Activated naive CD8-positive, alpha-beta T cell treated with anti-CD3 and anti-CD28 coated beads, Interleukin-2, amount 50 U/mL, for 24 hours (primary cell): ENCODE measurements around the gene OST4.
A peak's percentile ranks its signal among the peaks of the same experiment; 100 is the strongest.
"Not testable (repeated sequence)": the region's sequence is repeated elsewhere in the genome, so short reads cannot be mapped to it uniquely, and the experiment has no call there.

Experiments
- ATAC-seq: fragments of 150-1000 bp; cut with Tn5 transposase; one replicate; pipeline ENCODE4 v1.10.0; 2021
- DNase-seq: peaks from one replicate; pipeline ENCODE4 v3.0.0; 2021
- H3K27ac Mint-ChIP-seq: one replicate; pipeline ENCODE4 v1.8.0; 2021; ENCODE audit warnings: mild to moderate bottlenecking, mixed read lengths
- H3K27me3 Mint-ChIP-seq: one replicate; pipeline ENCODE4 v1.8.0; 2021; ENCODE audit warnings: mixed read lengths
- H3K36me3 Mint-ChIP-seq: one replicate; pipeline ENCODE4 v1.8.0; 2021; ENCODE audit warnings: low read depth, mixed read lengths
- H3K4me1 Mint-ChIP-seq: one replicate; pipeline ENCODE4 v1.8.0; 2021; ENCODE audit warnings: mixed read lengths
- H3K4me3 Mint-ChIP-seq: one replicate; pipeline ENCODE4 v1.8.0; 2021; ENCODE audit warnings: mild to moderate bottlenecking, moderate library complexity, mixed read lengths
- H3K9me3 Mint-ChIP-seq: one replicate; pipeline ENCODE4 v1.8.0; 2021; ENCODE audit warnings: mixed read lengths

Gene OST4

GRCh38 chr2:27076323-27076722 is 4.9 kb upstream of the OST4 start:
- H3K27me3 Mint-ChIP-seq, result no peaks in the 10 kb centered on the region
- DNase-seq (no peak), ATAC-seq (no peak)
- H3K4me1 Mint-ChIP-seq, result peaks cover 58% of the 10 kb centered on the region
- H3K4me3 Mint-ChIP-seq, result no peak overlapping the region
- H3K27ac Mint-ChIP-seq, result peak overlapping the region; percentile 28
- H3K36me3 Mint-ChIP-seq, result no peaks in the 10 kb centered on the region
- no peaks in the 10 kb centered on the region for H3K9me3 Mint-ChIP-seq

- not testable (repeated sequence) for H3K9me3 Mint-ChIP-seq, H3K27me3 Mint-ChIP-seq, H3K36me3 Mint-ChIP-seq, DNase-seq, ATAC-seq
- Mint-ChIP-seq H3K4me3 (peak overlapping the region; percentile 36), H3K27ac (peak overlapping the region; percentile 30), H3K4me1 (peaks cover 57% of the 10 kb centered on the region)
Measured at GRCh38 chr2:27075566-27075871, 4.1 kb upstream of the OST4 start.

- Mint-ChIP-seq H3K27ac (peak overlapping the region; percentile 30), H3K9me3 (no peaks in the 10 kb centered on the region), H3K4me3 (peak overlapping the region; percentile 36), H3K4me1 (peaks cover 57% of the 10 kb centered on the region), H3K27me3 (no peaks in the 10 kb centered on the region), H3K36me3 (peaks cover 2% of the 10 kb centered on the region)
- peak; percentile 33 for DNase-seq
- no peak for ATAC-seq
Measured at GRCh38 chr2:27074738-27075565, 3.5 kb upstream of the OST4 start.

GRCh38 chr2:27073782-27074181 is 2.3 kb upstream of the OST4 start:
- no peak for ATAC-seq
- Mint-ChIP-seq H3K27ac (peak overlapping the region; percentile 41), H3K4me1 (peaks cover 68% of the 10 kb centered on the region), H3K27me3 (no peaks in the 10 kb centered on the region), H3K4me3 (no peak overlapping the region), H3K9me3 (no peaks in the 10 kb centered on the region), H3K36me3 (peaks cover 13% of the 10 kb centered on the region)
- DNase-seq, result no peak

GRCh38 chr2:27072920-27073319 is 1.5 kb upstream of the OST4 start:
- peaks cover 69% of the 10 kb centered on the region for H3K4me1 Mint-ChIP-seq
- no peak for DNase-seq
- H3K27ac Mint-ChIP-seq, result peak overlapping the region; percentile 85

GRCh38 chr2:27071990-27072830 is 756 bp upstream of the OST4 start:
- Mint-ChIP-seq H3K36me3 (peaks cover 25% of the 10 kb centered on the region), H3K9me3 (no peaks in the 10 kb centered on the region), H3K27ac (peak overlapping the region; percentile 85), H3K4me3 (peak overlapping the region; percentile 82), H3K4me1 (peaks cover 67% of the 10 kb centered on the region), H3K27me3 (no peaks in the 10 kb centered on the region)
- peak; percentile 63 for DNase-seq
- ATAC-seq, result peak; percentile 27

More at GRCh38 chr2:27072920-27073319, 1.5 kb upstream of the OST4 start:
- no peaks in the 10 kb centered on the region for H3K27me3 Mint-ChIP-seq
- H3K9me3 Mint-ChIP-seq, result no peaks in the 10 kb centered on the region
- H3K4me3 Mint-ChIP-seq, result peak overlapping the region; percentile 82
- H3K36me3 Mint-ChIP-seq, result peaks cover 20% of the 10 kb centered on the region
- ATAC-seq, result no peak

GRCh38 chr2:27070653-27071276 is 689 bp downstream of the OST4 start:
- no peak for ATAC-seq
- H3K4me3 Mint-ChIP-seq, result peak overlapping the region; percentile 97

GRCh38 chr2:27069961-27070618 is 1.4 kb downstream of the OST4 start:
- no peak for DNase-seq
- H3K4me1 Mint-ChIP-seq, result peaks cover 55% of the 10 kb centered on the region
- H3K27ac Mint-ChIP-seq, result peak overlapping the region; percentile 92
- H3K9me3 Mint-ChIP-seq, result no peaks in the 10 kb centered on the region
- H3K36me3 Mint-ChIP-seq, result peaks cover 34% of the 10 kb centered on the region
- no peak for ATAC-seq
- no peaks in the 10 kb centered on the region for H3K27me3 Mint-ChIP-seq
- peak overlapping the region; percentile 97 for H3K4me3 Mint-ChIP-seq

More at GRCh38 chr2:27070653-27071276, 689 bp downstream of the OST4 start:
- peak overlapping the region; percentile 92 for H3K27ac Mint-ChIP-seq
- no peaks in the 10 kb centered on the region for H3K9me3 Mint-ChIP-seq
- H3K4me1 Mint-ChIP-seq, result peaks cover 61% of the 10 kb centered on the region
- H3K27me3 Mint-ChIP-seq, result no peaks in the 10 kb centered on the region
- H3K36me3 Mint-ChIP-seq, result peaks cover 30% of the 10 kb centered on the region
- no peak for DNase-seq

- Mint-ChIP-seq H3K27ac (peak overlapping the region; percentile 92), H3K4me3 (peak overlapping the region; percentile 97), H3K36me3 (peaks cover 37% of the 10 kb centered on the region), H3K27me3 (no peaks in the 10 kb centered on the region), H3K9me3 (no peaks in the 10 kb centered on the region), H3K4me1 (peaks cover 48% of the 10 kb centered on the region)
- no peak for ATAC-seq
- DNase-seq, result no peak
Measured at GRCh38 chr2:27069436-27069835, 2.0 kb downstream of the OST4 start.

GRCh38 chr2:27067385-27067784 is 4.1 kb downstream of the OST4 start:
- Mint-ChIP-seq H3K36me3 (peaks cover 42% of the 10 kb centered on the region), H3K27ac (no peak overlapping the region), H3K4me1 (peaks cover 32% of the 10 kb centered on the region), H3K4me3 (no peak overlapping the region), H3K27me3 (no peaks in the 10 kb centered on the region), H3K9me3 (no peaks in the 10 kb centered on the region)
- no peak for ATAC-seq
- DNase-seq, result no peak

GRCh38 chr2:27065128-27065527 is 6.3 kb downstream of the OST4 start:
- ATAC-seq, result no peak
- Mint-ChIP-seq H3K9me3 (no peaks in the 10 kb centered on the region), H3K4me3 (no peak overlapping the region), H3K4me1 (peaks cover 17% of the 10 kb centered on the region), H3K27me3 (no peaks in the 10 kb centered on the region), H3K27ac (no peak overlapping the region), H3K36me3 (peaks cover 45% of the 10 kb centered on the region)
- DNase-seq, result no peak

GRCh38 chr2:27060323-27060722 is 11.1 kb downstream of the OST4 start:
- Mint-ChIP-seq H3K27ac (no peak overlapping the region), H3K4me3 (no peak overlapping the region), H3K4me1 (peaks cover 3% of the 10 kb centered on the region), H3K36me3 (peaks cover 29% of the 10 kb centered on the region), H3K27me3 (no peaks in the 10 kb centered on the region), H3K9me3 (no peaks in the 10 kb centered on the region)
- ATAC-seq (no peak), DNase-seq (no peak)

- H3K27me3 Mint-ChIP-seq, result no peaks in the 10 kb centered on the region
- DNase-seq (no peak), ATAC-seq (no peak)
- H3K9me3 Mint-ChIP-seq, result no peaks in the 10 kb centered on the region
- H3K4me3 Mint-ChIP-seq, result no peak overlapping the region
- peaks cover 3% of the 10 kb centered on the region for H3K4me1 Mint-ChIP-seq
- H3K36me3 Mint-ChIP-seq, result peaks cover 29% of the 10 kb centered on the region
- no peak overlapping the region for H3K27ac Mint-ChIP-seq
Measured at GRCh38 chr2:27059141-27059820, 12.2 kb downstream of the OST4 start.

GRCh38 chr2:27058210-27058609 is 13.2 kb downstream of the OST4 start:
- no peaks in the 10 kb centered on the region for H3K9me3 Mint-ChIP-seq
- H3K27ac Mint-ChIP-seq, result no peak overlapping the region
- DNase-seq (no peak), ATAC-seq (no peak)
- no peaks in the 10 kb centered on the region for H3K4me1 Mint-ChIP-seq
- H3K4me3 Mint-ChIP-seq, result no peak overlapping the region
- H3K27me3 Mint-ChIP-seq, result no peaks in the 10 kb centered on the region
- peaks cover 35% of the 10 kb centered on the region for H3K36me3 Mint-ChIP-seq
